Vagina (tissue), 2 donors: ENCODE data around the gene STAMBP.

ENCODE experiments used
- CTCF ChIP-seq, 3 experiments: fragments of 450-650 bp in 2 of 3; fragments of 200-600 bp in 1 of 3; sonication (generic) in 1 of 3; IDR thresholded peaks; one replicate each; pipeline ENCODE4 v1.5.1; 2017 to 2019; ENCODE audit warnings: antibody characterized with exemption in 3 of 3, mild to moderate bottlenecking in 2 of 3, moderate library complexity in 2 of 3
- POLR2A ChIP-seq, 2 donors: fragments of 450-650 bp; IDR thresholded peaks; one replicate each; pipeline ENCODE4 v1.6.1; 2017; ENCODE audit warnings: antibody characterized with exemption in 2 of 2, mild to moderate bottlenecking in 2 of 2, moderate library complexity in 2 of 2

DNA sequence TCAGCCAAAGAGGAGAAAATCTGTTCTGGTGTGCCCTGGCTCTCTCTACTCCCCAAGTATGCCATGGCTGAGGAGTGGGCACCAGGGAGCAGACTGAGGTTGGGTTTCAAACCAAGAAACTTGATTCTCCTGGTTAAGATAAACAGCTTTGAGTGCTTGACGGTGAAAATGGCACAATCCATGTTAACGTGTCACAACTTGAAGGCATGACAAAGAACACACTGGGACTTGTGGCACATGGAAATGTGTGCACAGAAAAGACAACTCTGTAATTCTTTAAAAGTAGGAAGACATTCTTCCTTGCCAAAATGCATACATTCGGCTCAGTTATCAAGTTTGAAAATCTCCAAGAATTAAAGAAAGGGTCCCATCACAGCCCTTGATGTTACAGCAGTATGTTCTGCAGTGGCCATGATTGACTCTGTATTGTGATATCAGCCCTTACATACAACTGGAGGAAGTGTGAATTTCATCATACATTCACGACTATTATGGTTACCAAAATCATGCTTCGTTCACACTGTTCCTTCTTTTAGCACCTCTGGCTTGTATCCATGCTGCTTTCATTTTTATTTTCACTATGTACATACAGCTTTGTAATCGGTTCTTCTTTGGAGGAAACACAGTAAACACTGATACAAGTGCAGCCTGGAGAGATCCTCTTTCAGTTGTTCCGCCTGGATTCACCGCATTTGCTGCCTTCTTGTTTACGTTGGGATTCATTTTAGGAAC, 48.5 kb downstream of the STAMBP start:
- no peak for TF ChIP-seq CTCF (IDR thresholded peaks at IDR 0.05)
- no peak for TF ChIP-seq POLR2A (IDR thresholded peaks at IDR 0.05)
